ENCODE data around the gene SLC26A11.
A peak's percentile ranks its signal among the peaks of the same experiment; 100 is the strongest.
"Not testable (repeated sequence)": the region's sequence is repeated elsewhere in the genome, so short reads cannot be mapped to it uniquely, and the experiment has no call there.

SLC26A11 gene

GRCh38 chr17:80242505-80242904 is 22.3 kb downstream of the SLC26A11 start:
- H3K27me3 ChIP-seq, result no peaks in the 10 kb centered on the region
- no peak for TF ChIP-seq Cebpa-rat (IDR thresholded peaks at IDR 0.05)
- H3K9me3 ChIP-seq, result no peaks in the 10 kb centered on the region
- no peaks in the 10 kb centered on the region for H4K20me1 ChIP-seq
- H3K4me2 ChIP-seq, result no peak overlapping the region
- H3K36me3 ChIP-seq, result no peaks in the 10 kb centered on the region
- H3K27ac ChIP-seq, result no peak overlapping the region
- H3K4me1 ChIP-seq, result peaks cover 11% of the 10 kb centered on the region
- no peak overlapping the region for H3K4me3 ChIP-seq
- H3K9ac ChIP-seq, result no peak overlapping the region

- no peaks in the 10 kb centered on the region for H4K20me1 ChIP-seq
- no peak overlapping the region for H3K9ac ChIP-seq
- H3K27ac ChIP-seq, result no peak overlapping the region
- H3K27me3 ChIP-seq, result no peaks in the 10 kb centered on the region
- no peak overlapping the region for H3K4me2 ChIP-seq
- H3K4me3 ChIP-seq, result no peak overlapping the region
- TF ChIP-seq Cebpa-rat (IDR thresholded peaks at IDR 0.05), result no peak
- no peaks in the 10 kb centered on the region for H3K9me3 ChIP-seq
- H3K36me3 ChIP-seq, result no peaks in the 10 kb centered on the region
- H3K4me1 ChIP-seq, result peaks cover 11% of the 10 kb centered on the region
Observed at GRCh38 chr17:80243526-80244433, 23.6 kb downstream of the SLC26A11 start.

- not testable (repeated sequence) for H3K4me3 ChIP-seq, H3K4me2 ChIP-seq, H3K27me3 ChIP-seq, H3K9me3 ChIP-seq, H3K36me3 ChIP-seq, H3K9ac ChIP-seq, H3K27ac ChIP-seq, H4K20me1 ChIP-seq
- H3K4me1 ChIP-seq, result peaks cover 11% of the 10 kb centered on the region
Observed at GRCh38 chr17:80244448-80244847, 24.2 kb downstream of the SLC26A11 start.

- Histone ChIP-seq H3K27me3 (no peaks in the 10 kb centered on the region), H3K9me3 (no peaks in the 10 kb centered on the region), H3K4me1 (peaks cover 11% of the 10 kb centered on the region), H3K4me3 (no peak overlapping the region), H3K4me2 (peak overlapping the region; percentile 28; the same call in 1 of the 2 replicates), H3K36me3 (no peaks in the 10 kb centered on the region), H3K27ac (no peak overlapping the region), H3K9ac (no peak overlapping the region), H4K20me1 (no peaks in the 10 kb centered on the region)
- TF ChIP-seq Cebpa-rat (IDR thresholded peaks at IDR 0.05), result no peak
Observed at GRCh38 chr17:80244871-80245509, 24.8 kb downstream of the SLC26A11 start.

- Histone ChIP-seq H3K27me3 (no peaks in the 10 kb centered on the region), H4K20me1 (no peaks in the 10 kb centered on the region), H3K4me1 (peaks cover 11% of the 10 kb centered on the region), H3K4me3 (no peak overlapping the region), H3K9me3 (no peaks in the 10 kb centered on the region), H3K4me2 (peak overlapping the region; percentile 28; the same call in 1 of the 2 replicates), H3K9ac (no peak overlapping the region), H3K36me3 (no peaks in the 10 kb centered on the region), H3K27ac (no peak overlapping the region)
- TF ChIP-seq Cebpa-rat (IDR thresholded peaks at IDR 0.05), result no peak
Observed at GRCh38 chr17:80245566-80246265, 25.5 kb downstream of the SLC26A11 start.

- H3K9me3 ChIP-seq, result no peaks in the 10 kb centered on the region
- no peak for TF ChIP-seq Cebpa-rat (IDR thresholded peaks at IDR 0.05)
- no peaks in the 10 kb centered on the region for H3K27me3 ChIP-seq
- no peaks in the 10 kb centered on the region for H3K36me3 ChIP-seq
- H3K4me3 ChIP-seq, result no peak overlapping the region
- peaks cover 11% of the 10 kb centered on the region for H3K4me1 ChIP-seq
- no peak overlapping the region for H3K9ac ChIP-seq
- no peaks in the 10 kb centered on the region for H4K20me1 ChIP-seq
- H3K27ac ChIP-seq, result no peak overlapping the region
- H3K4me2 ChIP-seq, result no peak overlapping the region
Observed at GRCh38 chr17:80246266-80246681, 26.0 kb downstream of the SLC26A11 start.

GRCh38 chr17:80246726-80247125 is 26.5 kb downstream of the SLC26A11 start:
- Histone ChIP-seq H3K36me3 (no peaks in the 10 kb centered on the region), H3K9ac (no peak overlapping the region), H4K20me1 (no peaks in the 10 kb centered on the region), H3K9me3 (no peaks in the 10 kb centered on the region), H3K4me3 (no peak overlapping the region), H3K4me2 (no peak overlapping the region), H3K4me1 (peaks cover 11% of the 10 kb centered on the region), H3K27me3 (no peaks in the 10 kb centered on the region), H3K27ac (no peak overlapping the region)
- no peak for TF ChIP-seq Cebpa-rat (IDR thresholded peaks at IDR 0.05)

GRCh38 chr17:80247561-80247960 is 27.3 kb downstream of the SLC26A11 start:
- Histone ChIP-seq H3K4me1 (peaks cover 11% of the 10 kb centered on the region), H3K27ac (no peak overlapping the region), H4K20me1 (no peaks in the 10 kb centered on the region), H3K36me3 (no peaks in the 10 kb centered on the region), H3K4me2 (no peak overlapping the region), H3K9ac (no peak overlapping the region), H3K9me3 (no peaks in the 10 kb centered on the region), H3K27me3 (no peaks in the 10 kb centered on the region), H3K4me3 (no peak overlapping the region)
- TF ChIP-seq Cebpa-rat (IDR thresholded peaks at IDR 0.05), result no peak

GRCh38 chr17:80248001-80248893 is 28.0 kb downstream of the SLC26A11 start:
- Histone ChIP-seq H3K36me3 (no peaks in the 10 kb centered on the region), H3K4me1 (peaks cover 11% of the 10 kb centered on the region), H3K9me3 (no peaks in the 10 kb centered on the region), H3K4me3 (no peak overlapping the region), H4K20me1 (no peaks in the 10 kb centered on the region), H3K9ac (no peak overlapping the region), H3K4me2 (no peak overlapping the region), H3K27ac (no peak overlapping the region), H3K27me3 (no peaks in the 10 kb centered on the region)
- no peak for TF ChIP-seq Cebpa-rat (IDR thresholded peaks at IDR 0.05)

Measured in BLaER1 (cell line).